HEK293T (cell line): Measurements from ENCODE around the gene NFIC.
A peak's percentile ranks its signal among the peaks of the same experiment; 100 is the strongest.

Source experiments
- CTCF ChIA-PET: fragments of 350-600 bp; formaldehyde crosslinking; extraction: SDS; loops from one replicate; lab custom pipeline; 2021; ENCODE audit warnings: antibody characterized with exemption, inconsistent platforms; lab: Yijun Ruan, JAX
- POLR2A ChIA-PET: fragments of 350-600 bp; formaldehyde crosslinking; extraction: SDS; loops from one replicate; lab custom pipeline; 2020; ENCODE audit warnings: antibody characterized with exemption, inconsistent platforms; lab: Yijun Ruan, JAX
- DNase-seq: peaks from one replicate; pipeline ENCODE4 v3.0.0; 2012; ENCODE audit warnings: mixed read lengths; ENCODE audit errors: extremely low spot score
- ARNT ChIP-seq: fragments of 450-650 bp; IDR thresholded peaks from 2 replicates; pipeline ENCODE4 v1.6.1; 2017; ENCODE audit warnings: mild to moderate bottlenecking
- BHLHE40 ChIP-seq: fragments of 450-650 bp; IDR thresholded peaks from 2 replicates; pipeline ENCODE4 v1.6.1; 2016; ENCODE audit warnings: mild to moderate bottlenecking, moderate library complexity, borderline replicate concordance
- CTBP1 ChIP-seq: fragments of 450-650 bp; IDR thresholded peaks from 2 replicates; pipeline ENCODE4 v1.6.1; 2016; ENCODE audit warnings: borderline replicate concordance
- ELF4 ChIP-seq: fragments of 450-650 bp; IDR thresholded peaks from 2 replicates; pipeline ENCODE4 v1.6.1; 2017; ENCODE audit warnings: antibody characterized with exemption
- FOXA1 ChIP-seq: fragments of 450-650 bp; IDR thresholded peaks from 2 replicates; pipeline ENCODE4 v1.6.1; 2016; ENCODE audit warnings: mild to moderate bottlenecking
- FOXK2 ChIP-seq: fragments of 450-650 bp; IDR thresholded peaks from 2 replicates; pipeline ENCODE4 v1.6.1; 2016; ENCODE audit warnings: mild to moderate bottlenecking
- FOXM1 ChIP-seq: fragments of 450-650 bp; IDR thresholded peaks from 2 replicates; pipeline ENCODE4 v1.6.1; 2017; ENCODE audit warnings: mild to moderate bottlenecking, borderline replicate concordance
- HDGF ChIP-seq: fragments of 450-650 bp; IDR thresholded peaks from 2 replicates; pipeline ENCODE4 v1.6.1; 2017; ENCODE audit warnings: antibody characterized with exemption, borderline replicate concordance
- L3MBTL2 ChIP-seq: fragments of 450-650 bp; conservative IDR thresholded peaks from 2 replicates; pipeline ENCODE4 v1.6.1; 2016; ENCODE audit warnings: mild to moderate bottlenecking
- LEF1 ChIP-seq: fragments of 450-650 bp; IDR thresholded peaks from 2 replicates; pipeline ENCODE4 v1.6.1; 2017; ENCODE audit warnings: mild to moderate bottlenecking, borderline replicate concordance
- NFRKB ChIP-seq: fragments of 450-650 bp; IDR thresholded peaks from 2 replicates; pipeline ENCODE4 v1.6.1; 2016; ENCODE audit warnings: mild to moderate bottlenecking, moderate library complexity
- PKNOX1 ChIP-seq: fragments of 450-650 bp; IDR thresholded peaks from 2 replicates; pipeline ENCODE4 v1.6.1; 2016
- SP1 ChIP-seq: fragments of 450-650 bp; IDR thresholded peaks from 2 replicates; pipeline ENCODE4 v1.6.1; 2017
- SUZ12 ChIP-seq: fragments of 450-650 bp; IDR thresholded peaks from 2 replicates; pipeline ENCODE4 v1.6.1; 2016; ENCODE audit warnings: mild to moderate bottlenecking
- TARDBP ChIP-seq: fragments of 450-650 bp; IDR thresholded peaks from 2 replicates; pipeline ENCODE4 v1.6.1; 2016
- ZNF384 ChIP-seq: fragments of 450-650 bp; IDR thresholded peaks from 2 replicates; pipeline ENCODE4 v1.6.1; 2016

The NFIC gene

GRCh38 chr19:3433805-3434540 is 67.6 kb downstream of the NFIC start:
- CTCF ChIA-PET: interaction anchor here (1.2 kb wide), 1 partner anchor 99 kb away, joined by 3 read pairs; no protein-coding TSS in a partner anchor
- DNase-seq: no peak
- TF ChIP-seq FOXK2 (no peak), SUZ12 (no peak), LEF1 (no peak), FOXA1 (no peak), NFRKB (no peak), FOXM1 (no peak), ELF4 (no peak), ARNT (no peak), L3MBTL2 (no peak), TARDBP (no peak), CTBP1 (no peak), BHLHE40 (no peak), ZNF384 (no peak)
- POLR2A ChIA-PET: interaction anchor here (1.0 to 1.1 kb wide), 2 partner anchors 12 to 81 kb away, joined by 3 to 4 read pairs; no protein-coding TSS in a partner anchor

GRCh38 chr19:3434630-3435553 is 68.5 kb downstream of the NFIC start:
- ChIA-PET CTCF (no interaction called here), POLR2A (interaction anchor here (1.1 kb wide), 1 partner anchor 82 kb away, joined by 4 read pairs; no protein-coding TSS in a partner anchor)
- TF ChIP-seq CTBP1: peak; percentile 63
- TF ChIP-seq FOXM1: no peak
- no peak for TF ChIP-seq SP1
- no peak for TF ChIP-seq LEF1
- TF ChIP-seq BHLHE40: no peak
- no peak for TF ChIP-seq FOXA1
- no peak for TF ChIP-seq ZNF384
- no peak for TF ChIP-seq ARNT
- no peak for TF ChIP-seq HDGF
- TF ChIP-seq ELF4: peak; percentile 83
- TF ChIP-seq TARDBP: no peak
- no peak for TF ChIP-seq NFRKB
- TF ChIP-seq SUZ12: peak; percentile 93
- peak; percentile 86 for TF ChIP-seq L3MBTL2
- TF ChIP-seq FOXK2: no peak
- no peak for TF ChIP-seq PKNOX1
- DNase-seq: peak; percentile 98

- DNase-seq: peak; percentile 57
Observed at GRCh38 chr19:3440082-3440481, 73.7 kb downstream of the NFIC start.

GRCh38 chr19:3441089-3441985 is 75.0 kb downstream of the NFIC start:
- TF ChIP-seq L3MBTL2 (no peak), ARNT (no peak), PKNOX1 (no peak), SP1 (no peak), HDGF (no peak), TARDBP (no peak), FOXM1 (no peak), NFRKB (no peak), FOXA1 (no peak), CTBP1 (no peak)
- POLR2A ChIA-PET: no interaction called here
- CTCF ChIA-PET: no interaction called here
- DNase-seq: no peak

More at GRCh38 chr19:3440082-3440481, 73.7 kb downstream of the NFIC start:
- ChIA-PET CTCF (interaction anchor here (0.7 kb wide), 1 partner anchor 100 kb away, joined by 4 read pairs; no protein-coding TSS in a partner anchor), POLR2A (no interaction called here)
- TF ChIP-seq ELF4 (no peak), LEF1 (no peak), CTBP1 (no peak), HDGF (no peak), SUZ12 (no peak), FOXA1 (no peak), NFRKB (no peak), PKNOX1 (no peak), ARNT (no peak), L3MBTL2 (no peak), SP1 (no peak), TARDBP (no peak), FOXK2 (no peak), FOXM1 (no peak), BHLHE40 (no peak), ZNF384 (no peak)

- TF ChIP-seq ARNT (no peak), TARDBP (no peak), LEF1 (no peak), SUZ12 (no peak), SP1 (no peak), CTBP1 (no peak), ELF4 (no peak), FOXM1 (no peak), ZNF384 (no peak), HDGF (no peak), PKNOX1 (no peak), NFRKB (no peak), FOXA1 (no peak), L3MBTL2 (no peak), BHLHE40 (no peak), FOXK2 (no peak)
- ChIA-PET POLR2A (no interaction called here), CTCF (no interaction called here)
- DNase-seq: no peak
Observed at GRCh38 chr19:3441986-3442329, 75.6 kb downstream of the NFIC start.
